Left cardiac atrium (tissue), 4 donors: Measurements from ENCODE around the gene RELB. TPM values are rescaled to one million over a fixed set of nuclear protein-coding genes. Genes with fewer than 3 reads are reported as not detected.
A peak's percentile ranks its signal among the peaks of the same experiment; 100 is the strongest.

Experiments used
- ATAC-seq, 2 donors: fragments of 200-7000 bp; cut with Tn5 transposase; one replicate each; pipeline ENCODE4 v1.9.1; 2020; ENCODE audit warnings: mild to moderate bottlenecking in 2 of 2, moderate library complexity in 2 of 2
- DNase-seq: peaks from one replicate; pipeline ENCODE4 v3.0.0-alpha.2; 2020
- intact Hi-C, 2 donors: fragments of 100-400 bp; cut with DNase I; formaldehyde crosslinking; loops; one replicate each; pipeline versions ENCODE4 v1.14.1 to v1.15.1; 2022 to 2023
- total RNA-seq, 2 donors: library from RNA; stranded (reverse); fragmentation: NEBNext Ultra II Directional; extraction: Animal tissue kit (Norgen Biotek cat#: 25700); gene quantifications; one replicate each; pipeline ENCODE4 v1.2.1, GENCODE V29; 2021
- donor health status: DM: no; HTN: yes; CAD: no.
- donor health status: DM: no; HTN: yes; CAD: no; lungs with severe emphysema.
- donor health status: DM: yes; HTN: yes; CAD: no.
- donor health status: Dilated cardiomyopathy.

RELB gene
- total RNA-seq, 2 donors from 2014 or later: 4.4 to 10.7 TPM

GRCh38 chr19:45075301-45076028 lies 74.2 kb downstream of the RELB start:
- intact Hi-C loops: no loop called here
- DNase-seq (peak; percentile 78), ATAC-seq (peak; percentile 54 to 71)

GRCh38 chr19:45076029-45076850 lies 75.0 kb downstream of the RELB start, which contains the start of gene ZNF296:
TSS of gene ZNF296 (minus strand) at chr19:45076478. CDS start at chr19:45076373, 105 bp downstream.
- DNase-seq (peak; percentile 74), ATAC-seq (peak; percentile 66 to 77)
- intact Hi-C loops: no loop called here

- DNase-seq (no peak), ATAC-seq (no peak)
- intact Hi-C loops: no loop called here
Measured at GRCh38 chr19:45076851-45077730, 75.8 kb downstream of the RELB start.

GRCh38 chr19:45078390-45079062 lies 77.3 kb downstream of the RELB start:
- DNase-seq: no peak
- peak in 1 of 2 donors; percentile 5 for ATAC-seq
- intact Hi-C loops: no loop called here

- peak; percentile 86 for ATAC-seq
- DNase-seq: peak; percentile 83
- intact Hi-C loops: no loop called here
Measured at GRCh38 chr19:45079063-45079910, 78.0 kb downstream of the RELB start, which contains the start of gene GEMIN7. TSS of gene GEMIN7 (plus strand) at chr19:45079260. CDS start at chr19:45090115, 10,855 bp downstream.

- intact Hi-C loops: no loop called here
- ATAC-seq (no peak), DNase-seq (no peak)
Measured at GRCh38 chr19:45079911-45080370, 78.7 kb downstream of the RELB start.

- DNase-seq (no peak), ATAC-seq (no peak)
- intact Hi-C loops: no loop called here
Measured at GRCh38 chr19:45082170-45082569, 80.9 kb downstream of the RELB start.

GRCh38 chr19:45086480-45086879 lies 85.2 kb downstream of the RELB start:
- intact Hi-C loops: no loop called here
- DNase-seq (no peak), ATAC-seq (no peak)

- intact Hi-C loops: no loop called here
- DNase-seq (no peak), ATAC-seq (no peak)
Measured at GRCh38 chr19:45087531-45087930, 86.3 kb downstream of the RELB start.

Other genes with a start within 250 kb of the RELB start
- not detected for gene CBLC, start 223.6 kb upstream of the RELB start, total RNA-seq
- gene BCAM, start 192.4 kb upstream of the RELB start, total RNA-seq: 10 to 100 TPM; 76.4 to 76.9 TPM
- 10 to 100 TPM; 54.0 to 94.1 TPM for gene NECTIN2, start 155.2 kb upstream of the RELB start, total RNA-seq
- 10 to 100 TPM; 43.0 to 63.1 TPM for gene TOMM40, start 110.2 kb upstream of the RELB start, total RNA-seq
- gene APOE, start 95.7 kb upstream of the RELB start, total RNA-seq: 10 to 100 TPM; 43.5 to 67.4 TPM
- gene APOC1, start 86.9 kb upstream of the RELB start, total RNA-seq: 1 to 10 TPM; 2.7 to 4.6 TPM
- gene APOC4, start 59.2 kb upstream of the RELB start, total RNA-seq: not detected
- not detected for gene APOC2, start 55.4 kb upstream of the RELB start, total RNA-seq
- gene CLPTM1, start 46.1 kb upstream of the RELB start, total RNA-seq: 100 to 1,000 TPM in 1 of 2 donors, 10 to 100 TPM in 1; 90.7 to 107 TPM
- 10 to 100 TPM; 34.0 to 47.7 TPM for gene CLASRP, start 37.6 kb downstream of the RELB start, total RNA-seq
- under 1 TPM; 0.44 to 0.73 TPM for gene ZNF296, start 75.0 kb downstream of the RELB start, total RNA-seq
- 10 to 100 TPM; 13.9 to 14.1 TPM for gene GEMIN7, start 77.8 kb downstream of the RELB start, total RNA-seq
- gene PPP1R37, start 91.7 kb downstream of the RELB start, total RNA-seq: 10 to 100 TPM; 19.4 to 21.4 TPM
- gene NKPD1, start 159.5 kb downstream of the RELB start, total RNA-seq: under 1 TPM in 1 of 2 donors, not detected in 1; 0.05 TPM
- gene TRAPPC6A, start 176.8 kb downstream of the RELB start, total RNA-seq: 10 to 100 TPM; 13.6 to 14.3 TPM
- 1 to 10 TPM; 6.1 to 7.0 TPM for gene BLOC1S3, start 177.3 kb downstream of the RELB start, total RNA-seq
- gene EXOC3L2, start 243.9 kb downstream of the RELB start, total RNA-seq: 1 to 10 TPM; 1.9 to 2.6 TPM
- 10 to 100 TPM; 30.2 to 38.8 TPM for gene MARK4, start 249.8 kb downstream of the RELB start, total RNA-seq